Hepatocyte (in vitro differentiated cells): ENCODE data around the gene PLEKHA7. TPM values are rescaled to one million over a fixed set of nuclear protein-coding genes. Genes with fewer than 3 reads are reported as not detected.

Experiments used
- DNase-seq: peaks from one replicate; pipeline ENCODE4 v3.0.0-alpha.2; 2016; ENCODE audit warnings: low spot score
- H2AFZ ChIP-seq: fragments of 200-600 bp; sonication (generic); 2 replicates; pipeline ENCODE4 v1.6.0; 2016; ENCODE audit warnings: antibody characterized with exemption, mild to moderate bottlenecking
- H3K27ac ChIP-seq: fragments of 200-600 bp; sonication (generic); 2 replicates; pipeline ENCODE4 v1.5.1; 2016; ENCODE audit warnings: mild to moderate bottlenecking
- H3K27me3 ChIP-seq: fragments of 200-600 bp; sonication (generic); 2 replicates; pipeline ENCODE4 v1.6.1; 2016
- H3K36me3 ChIP-seq: fragments of 200-600 bp; sonication (generic); replicated peaks from 2 replicates; pipeline ENCODE4 v1.5.1; 2016; ENCODE audit warnings: low read depth; ENCODE audit not compliant: insufficient read depth
- H3K4me1 ChIP-seq: fragments of 200-600 bp; sonication (generic); 2 replicates; pipeline ENCODE4 v1.5.1; 2016; ENCODE audit warnings: mild to moderate bottlenecking, moderate library complexity; ENCODE audit not compliant: insufficient read depth
- H3K4me2 ChIP-seq: fragments of 200-600 bp; sonication (generic); 2 replicates; pipeline ENCODE4 v1.6.0; 2016
- H3K4me3 ChIP-seq: fragments of 200-600 bp; sonication (generic); 2 replicates; pipeline ENCODE4 v1.5.1; 2016; ENCODE audit warnings: mild to moderate bottlenecking
- H3K79me2 ChIP-seq: fragments of 200-600 bp; sonication (generic); 2 replicates; pipeline ENCODE4 v1.6.0; 2017; ENCODE audit warnings: mild to moderate bottlenecking
- H3K9me2 ChIP-seq: fragments of 200-600 bp; sonication (generic); replicated peaks from 2 replicates; pipeline ENCODE4 v1.6.0; 2017; ENCODE audit warnings: mild to moderate bottlenecking; ENCODE audit not compliant: insufficient read depth
- H3K9me3 ChIP-seq: fragments of 200-600 bp; sonication (generic); 2 replicates; pipeline ENCODE4 v1.5.1; 2016; ENCODE audit warnings: low read depth, mild to moderate bottlenecking
- H4K20me1 ChIP-seq: fragments of 200-600 bp; sonication (generic); 2 replicates; pipeline ENCODE4 v1.6.0; 2016; ENCODE audit warnings: mild to moderate bottlenecking; ENCODE audit not compliant: insufficient read depth, poor library complexity, severe bottlenecking
- EZH2 ChIP-seq: fragments of 200-600 bp; sonication (generic); IDR thresholded peaks from 2 replicates; pipeline ENCODE4 v1.6.1; 2016; ENCODE audit warnings: antibody characterized with exemption, mild to moderate bottlenecking, borderline replicate concordance
- EZH2phosphoT487 ChIP-seq: fragments of 200-600 bp; sonication (generic); IDR thresholded peaks from one replicate; pipeline ENCODE4 v1.6.1; 2018; ENCODE audit warnings: antibody characterized with exemption, mild to moderate bottlenecking, low read depth, moderate library complexity; ENCODE audit not compliant: unreplicated experiment, severe bottlenecking
- WGBS: methylation state at CpG from one replicate; pipeline ENCODE4 v1.1.6; 2016; ENCODE audit warnings: low lambda C conversion rate; ENCODE audit errors: missing lambda C conversion rate; 5-methylcytosine and 5-hydroxymethylcytosine counted together
- polyA plus RNA-seq: library from polyadenylated mRNA; unstranded; fragments of >200 nt; fragmentation: Nextera tagmentation; extraction: Ambion mirVana; gene quantifications from 2 replicates; pipeline ENCODE4 v1.2.1, GENCODE V29; 2016
- total RNA-seq: library from RNA; depleted of rRNA; stranded (reverse); fragments of >200 nt; gene quantifications from 2 replicates; pipeline ENCODE4 v1.2.3, GENCODE V29; 2014
- TF ChIP-seq, protein P1 (sequence below): fragments of 200-600 bp; sonication (generic); IDR thresholded peaks from 2 replicates; pipeline ENCODE4 v1.5.1; 2016; ENCODE audit warnings: antibody characterized with exemption, mild to moderate bottlenecking; ENCODE audit not compliant: poor library complexity

PLEKHA7 gene
- total and polyA plus RNA-seq, 2 experiments from 2014 or later: 16.7 to 35.6 TPM

DNA sequence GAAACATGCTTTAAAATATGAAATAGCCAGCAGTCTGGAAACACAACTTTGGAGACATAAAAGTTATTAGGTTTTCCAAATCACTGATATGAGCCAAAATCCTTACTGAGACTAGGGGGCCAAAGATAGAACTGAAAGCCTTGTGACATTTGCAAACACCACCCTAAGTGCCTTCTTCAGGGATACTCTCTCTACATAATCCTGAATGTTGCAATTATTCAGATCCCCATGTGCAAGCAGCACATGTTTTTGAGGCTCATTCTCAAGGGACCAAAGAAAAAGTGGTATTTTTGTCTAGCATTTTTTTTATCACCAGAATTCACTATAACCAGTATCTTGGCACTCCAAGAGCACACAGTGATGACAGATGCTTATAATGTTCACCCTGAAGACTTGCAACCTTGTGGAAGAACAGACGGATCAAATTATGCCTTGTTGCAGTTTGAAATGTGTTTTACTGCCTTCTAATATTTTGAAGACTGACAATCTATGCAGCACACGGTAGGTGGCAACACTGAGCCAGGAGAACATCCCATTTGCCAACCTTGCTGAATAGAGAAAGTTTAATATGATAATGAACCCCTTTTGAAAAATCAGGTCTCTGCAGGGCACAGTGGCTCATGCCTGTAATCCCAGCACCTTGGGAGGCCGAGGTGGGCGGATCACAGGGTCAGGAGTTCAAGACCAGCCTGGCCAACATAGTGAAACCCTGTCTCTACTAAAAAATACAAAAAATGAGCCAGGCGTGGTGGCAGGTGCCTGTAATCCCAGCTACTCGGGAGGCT is 78.5 kb downstream of the PLEKHA7 start:
- Histone ChIP-seq H3K4me1 (peaks cover 8% of the 10 kb centered on the region), H3K27ac (no peak overlapping the region), H3K4me3 (no peak overlapping the region), H3K9me2 (no peaks in the 10 kb centered on the region), H3K36me3 (no peaks in the 10 kb centered on the region), H3K9me3 (no peaks in the 10 kb centered on the region), H3K79me2 (peaks cover 32% of the 10 kb centered on the region), H3K27me3 (no peaks in the 10 kb centered on the region), H4K20me1 (no peaks in the 10 kb centered on the region), H3K4me2 (no peak overlapping the region), H2AFZ (no peak overlapping the region)
- TF ChIP-seq EZH2phosphoT487: no peak
- TF ChIP-seq, protein P1, sequence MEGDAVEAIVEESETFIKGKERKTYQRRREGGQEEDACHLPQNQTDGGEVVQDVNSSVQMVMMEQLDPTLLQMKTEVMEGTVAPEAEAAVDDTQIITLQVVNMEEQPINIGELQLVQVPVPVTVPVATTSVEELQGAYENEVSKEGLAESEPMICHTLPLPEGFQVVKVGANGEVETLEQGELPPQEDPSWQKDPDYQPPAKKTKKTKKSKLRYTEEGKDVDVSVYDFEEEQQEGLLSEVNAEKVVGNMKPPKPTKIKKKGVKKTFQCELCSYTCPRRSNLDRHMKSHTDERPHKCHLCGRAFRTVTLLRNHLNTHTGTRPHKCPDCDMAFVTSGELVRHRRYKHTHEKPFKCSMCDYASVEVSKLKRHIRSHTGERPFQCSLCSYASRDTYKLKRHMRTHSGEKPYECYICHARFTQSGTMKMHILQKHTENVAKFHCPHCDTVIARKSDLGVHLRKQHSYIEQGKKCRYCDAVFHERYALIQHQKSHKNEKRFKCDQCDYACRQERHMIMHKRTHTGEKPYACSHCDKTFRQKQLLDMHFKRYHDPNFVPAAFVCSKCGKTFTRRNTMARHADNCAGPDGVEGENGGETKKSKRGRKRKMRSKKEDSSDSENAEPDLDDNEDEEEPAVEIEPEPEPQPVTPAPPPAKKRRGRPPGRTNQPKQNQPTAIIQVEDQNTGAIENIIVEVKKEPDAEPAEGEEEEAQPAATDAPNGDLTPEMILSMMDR: peak; percentile 62
- DNase-seq: peak; percentile 63
- 46% methylated on average over 6 of the region's 6 CpGs for WGBS

DNA sequence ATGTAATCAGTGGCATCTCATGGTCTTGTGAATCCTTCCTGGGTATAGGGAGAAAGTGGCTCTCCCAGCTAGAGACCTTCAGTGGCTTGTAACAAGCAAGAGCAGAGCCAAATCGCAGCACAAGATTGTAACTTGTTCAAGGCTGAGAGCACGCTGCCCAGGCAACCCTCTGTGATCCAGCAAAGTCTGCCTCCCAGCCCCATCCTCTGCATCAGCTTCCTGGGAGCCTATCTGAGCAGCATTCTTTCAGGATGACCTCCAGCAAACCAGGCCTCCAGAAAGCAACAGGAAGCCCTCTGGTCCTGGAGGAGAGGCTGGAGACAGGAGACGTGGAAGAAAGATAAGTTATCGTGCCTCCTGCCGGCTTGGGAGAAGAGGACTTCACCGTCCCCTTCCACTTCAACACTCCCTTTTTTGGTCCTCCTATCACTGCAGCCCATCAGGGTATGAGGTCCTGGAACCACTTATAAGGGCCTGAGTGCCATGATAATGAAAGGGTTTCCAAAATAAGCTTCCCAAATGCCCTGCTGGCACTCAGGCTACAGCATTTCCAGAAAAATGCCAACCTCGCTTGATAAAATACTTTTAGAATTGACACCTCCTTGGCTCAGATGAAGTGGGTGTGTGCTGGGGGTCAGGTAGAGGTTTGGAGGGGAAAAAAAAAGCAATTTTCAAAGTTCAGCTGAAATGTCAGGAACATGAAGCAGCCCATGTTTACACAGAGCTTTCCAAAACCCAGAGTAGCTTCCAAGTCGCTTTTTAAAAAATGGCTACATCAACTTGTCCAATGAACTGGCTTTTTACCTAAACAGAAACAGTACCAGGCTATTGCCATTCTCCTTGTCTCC is 80.2 kb downstream of the PLEKHA7 start:
- Histone ChIP-seq H2AFZ (no peak overlapping the region), H3K4me3 (no peak overlapping the region), H3K4me2 (no peak overlapping the region), H3K9me2 (no peaks in the 10 kb centered on the region), H3K9me3 (no peaks in the 10 kb centered on the region), H3K4me1 (peaks cover 8% of the 10 kb centered on the region), H3K27me3 (no peaks in the 10 kb centered on the region), H3K36me3 (no peaks in the 10 kb centered on the region), H4K20me1 (no peaks in the 10 kb centered on the region), H3K79me2 (peaks cover 43% of the 10 kb centered on the region), H3K27ac (no peak overlapping the region)
- peak; percentile 34 for DNase-seq
- TF ChIP-seq, protein P1: no peak
- TF ChIP-seq EZH2 (no peak), EZH2phosphoT487 (no peak)
- 67% methylated on average over 8 of the region's 8 CpGs for WGBS

DNA sequence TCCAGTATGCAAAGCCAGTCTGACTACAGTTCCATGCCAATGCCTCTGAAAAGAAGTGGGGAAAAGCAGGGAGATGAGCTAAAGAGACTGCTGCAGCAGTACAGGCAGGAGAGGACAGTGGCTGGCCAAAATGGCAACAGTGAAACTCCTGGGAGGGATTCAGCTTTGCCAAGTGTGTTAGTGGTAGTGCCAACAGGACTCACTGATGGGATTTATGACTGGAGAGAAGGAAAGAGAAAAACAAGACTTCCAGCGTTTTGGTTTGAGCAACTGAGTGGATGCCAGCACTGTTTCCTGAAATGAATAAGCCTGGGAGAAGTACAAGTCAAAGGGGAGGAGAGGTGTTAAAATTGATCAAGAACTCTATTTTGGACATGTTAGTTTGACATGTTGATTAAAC is 80.9 kb downstream of the PLEKHA7 start:
- Histone ChIP-seq H3K4me1 (peaks cover 8% of the 10 kb centered on the region), H3K27ac (no peak overlapping the region)

More for the DNA sequence above, 80.9 kb downstream of the PLEKHA7 start:
- H3K4me2 ChIP-seq: no peak overlapping the region
- 80% methylated on average over 1 of the region's 1 CpG for WGBS
- H2AFZ ChIP-seq: no peak overlapping the region
- TF ChIP-seq, protein P1: no peak
- TF ChIP-seq EZH2 (no peak), EZH2phosphoT487 (no peak)
- H3K4me3 ChIP-seq: no peak overlapping the region
- no peaks in the 10 kb centered on the region for H4K20me1 ChIP-seq
- no peaks in the 10 kb centered on the region for H3K9me3 ChIP-seq
- no peaks in the 10 kb centered on the region for H3K27me3 ChIP-seq
- no peaks in the 10 kb centered on the region for H3K36me3 ChIP-seq
- H3K9me2 ChIP-seq: no peaks in the 10 kb centered on the region
- no peak for DNase-seq
- peaks cover 43% of the 10 kb centered on the region for H3K79me2 ChIP-seq
